ENCODE measurements around the gene FOXL2. TPM values are rescaled to one million over a fixed set of nuclear protein-coding genes. Genes with fewer than 3 reads are reported as not detected.

FOXL2 gene
- total RNA-seq, 1 experiment from 2014 or later, result not detected

- Histone ChIP-seq H3K79me2 (ENCODE audit: low read length) (no peaks in the 10 kb centered on the region), H4K20me1 (ENCODE audit: low read length) (no peaks in the 10 kb centered on the region), H3F3A (ENCODE audit: low read length, unreplicated experiment) (no peaks in the 10 kb centered on the region), H3K9me3 (ENCODE audit: low read length) (no peaks in the 10 kb centered on the region), H3K4me1 (ENCODE audit: insufficient read depth, low read length) (peaks cover 8% of the 10 kb centered on the region), H2AFZ (ENCODE audit: low read length) (no peak overlapping the region), H3K27me3 (ENCODE audit: low read length) (no peaks in the 10 kb centered on the region), H3K4me2 (ENCODE audit: low read length) (no peak overlapping the region), H3K27ac (ENCODE audit: low read length) (no peak overlapping the region), H3K4me3 (ENCODE audit: low read length) (no peak overlapping the region), H3K9me2 (replicated peaks; ENCODE audit: low read length) (no peaks in the 10 kb centered on the region), H3K36me3 (ENCODE audit: low read depth, low read length) (no peaks in the 10 kb centered on the region), H3K9ac (ENCODE audit: low read length) (no peak overlapping the region)
- DNase-seq, result no peak
- ChIA-PET POLR2A (ENCODE audit: unreplicated experiment) (no interaction called here), CTCF (no interaction called here)
- TF ChIP-seq EZH2phosphoT487 (IDR thresholded peaks at IDR 0.05; ENCODE audit: borderline replicate concordance, low read length) (no peak), EZH2 (IDR thresholded peaks at IDR 0.05; ENCODE audit: low read length, unreplicated experiment) (no peak)
- TF ChIP-seq, protein P1, sequence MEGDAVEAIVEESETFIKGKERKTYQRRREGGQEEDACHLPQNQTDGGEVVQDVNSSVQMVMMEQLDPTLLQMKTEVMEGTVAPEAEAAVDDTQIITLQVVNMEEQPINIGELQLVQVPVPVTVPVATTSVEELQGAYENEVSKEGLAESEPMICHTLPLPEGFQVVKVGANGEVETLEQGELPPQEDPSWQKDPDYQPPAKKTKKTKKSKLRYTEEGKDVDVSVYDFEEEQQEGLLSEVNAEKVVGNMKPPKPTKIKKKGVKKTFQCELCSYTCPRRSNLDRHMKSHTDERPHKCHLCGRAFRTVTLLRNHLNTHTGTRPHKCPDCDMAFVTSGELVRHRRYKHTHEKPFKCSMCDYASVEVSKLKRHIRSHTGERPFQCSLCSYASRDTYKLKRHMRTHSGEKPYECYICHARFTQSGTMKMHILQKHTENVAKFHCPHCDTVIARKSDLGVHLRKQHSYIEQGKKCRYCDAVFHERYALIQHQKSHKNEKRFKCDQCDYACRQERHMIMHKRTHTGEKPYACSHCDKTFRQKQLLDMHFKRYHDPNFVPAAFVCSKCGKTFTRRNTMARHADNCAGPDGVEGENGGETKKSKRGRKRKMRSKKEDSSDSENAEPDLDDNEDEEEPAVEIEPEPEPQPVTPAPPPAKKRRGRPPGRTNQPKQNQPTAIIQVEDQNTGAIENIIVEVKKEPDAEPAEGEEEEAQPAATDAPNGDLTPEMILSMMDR (conservative IDR thresholded peaks at IDR 0.05; ENCODE audit: low read depth, low read length), result no peak
- BruUV-seq (replicated peaks), result no TSS peak
- intact Hi-C loops (cut with micrococcal nuclease), result no loop called here
- no peak for ATAC-seq
These were observed 24.9 kb upstream of the FOXL2 start for GRCh38 chr3:138971766-138972320.

- H3K4me1 ChIP-seq (ENCODE audit: insufficient read depth, low read length), result peaks cover 11% of the 10 kb centered on the region; the same call in 1 of the 2 replicates
- H3K4me2 ChIP-seq (ENCODE audit: low read length), result no peak overlapping the region
- H3K27me3 ChIP-seq (ENCODE audit: low read length), result no peaks in the 10 kb centered on the region
- H3K9me2 ChIP-seq (replicated peaks; ENCODE audit: low read length), result no peaks in the 10 kb centered on the region
- no peak overlapping the region for H2AFZ ChIP-seq (ENCODE audit: low read length)
- TF ChIP-seq EZH2phosphoT487 (IDR thresholded peaks at IDR 0.05; ENCODE audit: borderline replicate concordance, low read length), result no peak
- no peak for TF ChIP-seq EZH2 (IDR thresholded peaks at IDR 0.05; ENCODE audit: low read length, unreplicated experiment)
- TF ChIP-seq, protein P1 (conservative IDR thresholded peaks at IDR 0.05; ENCODE audit: low read depth, low read length), result no peak
- intact Hi-C loops (cut with micrococcal nuclease), result no loop called here
- no peaks in the 10 kb centered on the region for H3K36me3 ChIP-seq (ENCODE audit: low read depth, low read length)
- ATAC-seq (no peak), DNase-seq (no peak)
- H4K20me1 ChIP-seq (ENCODE audit: low read length), result no peaks in the 10 kb centered on the region
- H3K27ac ChIP-seq (ENCODE audit: low read length), result no peak overlapping the region
- ChIA-PET CTCF (no interaction called here), POLR2A (ENCODE audit: unreplicated experiment) (interaction anchor here (0.6 kb wide), 1 partner anchor 856 kb away, joined by 6 read pairs; no protein-coding TSS in a partner anchor)
- no peaks in the 10 kb centered on the region for H3K9me3 ChIP-seq (ENCODE audit: low read length)
- H3K4me3 ChIP-seq (ENCODE audit: low read length), result no peak overlapping the region
- no peaks in the 10 kb centered on the region for H3F3A ChIP-seq (ENCODE audit: low read length, unreplicated experiment)
- H3K9ac ChIP-seq (ENCODE audit: low read length), result no peak overlapping the region
- no peaks in the 10 kb centered on the region for H3K79me2 ChIP-seq (ENCODE audit: low read length)
- BruUV-seq (replicated peaks), result no TSS peak
These were observed 18.0 kb upstream of the FOXL2 start for GRCh38 chr3:138964923-138965322.

GRCh38 chr3:138964264-138964663 is 17.3 kb upstream of the FOXL2 start:
- TF ChIP-seq EZH2 (IDR thresholded peaks at IDR 0.05; ENCODE audit: low read length, unreplicated experiment) (no peak), EZH2phosphoT487 (IDR thresholded peaks at IDR 0.05; ENCODE audit: borderline replicate concordance, low read length) (no peak)
- TF ChIP-seq, protein P1 (conservative IDR thresholded peaks at IDR 0.05; ENCODE audit: low read depth, low read length), result no peak
- H3K79me2 ChIP-seq (ENCODE audit: low read length), result no peaks in the 10 kb centered on the region
- no peaks in the 10 kb centered on the region for H4K20me1 ChIP-seq (ENCODE audit: low read length)
- H3K4me3 ChIP-seq (ENCODE audit: low read length), result no peak overlapping the region
- H3K9me3 ChIP-seq (ENCODE audit: low read length), result no peaks in the 10 kb centered on the region
- no peak overlapping the region for H3K9ac ChIP-seq (ENCODE audit: low read length)
- no TSS peak for BruUV-seq (replicated peaks)
- intact Hi-C loops (cut with micrococcal nuclease), result no loop called here
- POLR2A ChIA-PET (ENCODE audit: unreplicated experiment), result no interaction called here
- H3F3A ChIP-seq (ENCODE audit: low read length, unreplicated experiment), result no peaks in the 10 kb centered on the region
- ATAC-seq, result peak; percentile 92
- no peaks in the 10 kb centered on the region for H3K27me3 ChIP-seq (ENCODE audit: low read length)
- DNase-seq, result peak; percentile 47
- peaks cover 11% of the 10 kb centered on the region; the same call in 1 of the 2 replicates for H3K4me1 ChIP-seq (ENCODE audit: insufficient read depth, low read length)
- H2AFZ ChIP-seq (ENCODE audit: low read length), result no peak overlapping the region
- H3K27ac ChIP-seq (ENCODE audit: low read length), result no peak overlapping the region
- no peaks in the 10 kb centered on the region for H3K36me3 ChIP-seq (ENCODE audit: low read depth, low read length)
- H3K4me2 ChIP-seq (ENCODE audit: low read length), result no peak overlapping the region
- CTCF ChIA-PET, result no interaction called here
- H3K9me2 ChIP-seq (replicated peaks; ENCODE audit: low read length), result no peaks in the 10 kb centered on the region

All from PC-3 (cell line).